Right lobe of liver (tissue), 6 donors: ENCODE measurements around the gene PADI2. TPM values are rescaled to one million over a fixed set of nuclear protein-coding genes. Genes with fewer than 3 reads are reported as not detected.
"Not testable (repeated sequence)": the region's sequence is repeated elsewhere in the genome, so short reads cannot be mapped to it uniquely, and the experiment has no call there.

Experiments used
- ATAC-seq, 4 donors: fragments of 200-7000 bp; cut with Tn5 transposase; one replicate each; pipeline ENCODE4 v1.9.1; 2020; ENCODE audit warnings: mild to moderate bottlenecking in 4 of 4, moderate library complexity in 4 of 4
- DNase-seq, 3 donors: peaks; one replicate each; pipeline ENCODE4 v3.0.0-alpha.2; 2020
- H3K27ac ChIP-seq, 3 donors: fragments of 200-600 bp; one replicate each; pipeline ENCODE4 v1.8.0; 2022
- H3K27me3 ChIP-seq, 2 donors: fragments of 200-600 bp; one replicate each; pipeline ENCODE4 v1.8.0; 2022
- H3K36me3 ChIP-seq, 4 donors: fragments of 200-600 bp; sonication (generic) in 1 of 4; one replicate each; pipeline versions ENCODE4 v1.5.1 to v1.8.0; 2017 to 2022; ENCODE audit warnings: control low read depth in 1 of 4
- H3K4me1 ChIP-seq, 4 donors: fragments of 200-600 bp; sonication (generic) in 1 of 4; one replicate each; pipeline versions ENCODE4 v1.5.1 to v1.8.0; 2017 to 2022; ENCODE audit warnings: control low read depth in 1 of 4
- H3K4me3 ChIP-seq, 3 donors: fragments of 200-600 bp; one replicate each; pipeline ENCODE4 v1.8.0; 2022
- H3K9me3 ChIP-seq, 4 donors: fragments of 200-600 bp; sonication (generic) in 1 of 4; one replicate each; pipeline versions ENCODE4 v1.5.1 to v1.8.0; 2017 to 2022; ENCODE audit warnings: control low read depth in 1 of 4
- POLR2A ChIP-seq: fragments of 450-650 bp; IDR thresholded peaks from one replicate; pipeline ENCODE4 v1.6.1; 2017; ENCODE audit warnings: antibody characterized with exemption, mild to moderate bottlenecking
- WGBS: methylation state at CpG from one replicate; pipeline ENCODE4 v1.1.6; 2018; ENCODE audit warnings: low coverage, low lambda C conversion rate; ENCODE audit not compliant: insufficient coverage; ENCODE audit errors: missing lambda C conversion rate; 5-methylcytosine and 5-hydroxymethylcytosine counted together
- intact Hi-C, 2 donors: fragments of 100-400 bp; cut with DNase I; formaldehyde crosslinking; loops; one replicate each; pipeline versions ENCODE4 v1.11.2 to v1.14.1; 2022
- total RNA-seq, 6 experiments: library from RNA; depleted of rRNA in 2 of 6; stranded (reverse); fragments of >200 nt in 2 of 6; fragmentation: NEBNext Ultra II Directional in 3 of 6; extraction: Animal tissue kit (Norgen Biotek cat#: 25700) in 3 of 6; gene quantifications; one replicate each; pipeline versions ENCODE4 v1.1.0 to v1.2.4, GENCODE V29; 2016 to 2023
- TF ChIP-seq, protein P1 (sequence below), 4 donors: fragments of 200-600 bp in 3 of 4; fragments of 450-650 bp in 1 of 4; IDR thresholded peaks; one replicate each; pipeline versions ENCODE4 v1.5.1 to v1.8.0; 2016 to 2022; ENCODE audit warnings: antibody characterized with exemption in 4 of 4, mild to moderate bottlenecking in 2 of 4
- donor health status: DM: no; HTN: yes; CAD: no.
- donor health status: DM: no; HTN: no; CAD: no.
- donor health status: DM: no; HTN: no; CAD: no.
- donor health status: DM: no; HTN: yes; CAD: no.
- donor health status: DM: no; HTN: yes; CAD: no.

PADI2 gene
- total RNA-seq, 6 experiments from 2014 or later: 0.20 to 1.4 (median 0.78) TPM

DNA sequence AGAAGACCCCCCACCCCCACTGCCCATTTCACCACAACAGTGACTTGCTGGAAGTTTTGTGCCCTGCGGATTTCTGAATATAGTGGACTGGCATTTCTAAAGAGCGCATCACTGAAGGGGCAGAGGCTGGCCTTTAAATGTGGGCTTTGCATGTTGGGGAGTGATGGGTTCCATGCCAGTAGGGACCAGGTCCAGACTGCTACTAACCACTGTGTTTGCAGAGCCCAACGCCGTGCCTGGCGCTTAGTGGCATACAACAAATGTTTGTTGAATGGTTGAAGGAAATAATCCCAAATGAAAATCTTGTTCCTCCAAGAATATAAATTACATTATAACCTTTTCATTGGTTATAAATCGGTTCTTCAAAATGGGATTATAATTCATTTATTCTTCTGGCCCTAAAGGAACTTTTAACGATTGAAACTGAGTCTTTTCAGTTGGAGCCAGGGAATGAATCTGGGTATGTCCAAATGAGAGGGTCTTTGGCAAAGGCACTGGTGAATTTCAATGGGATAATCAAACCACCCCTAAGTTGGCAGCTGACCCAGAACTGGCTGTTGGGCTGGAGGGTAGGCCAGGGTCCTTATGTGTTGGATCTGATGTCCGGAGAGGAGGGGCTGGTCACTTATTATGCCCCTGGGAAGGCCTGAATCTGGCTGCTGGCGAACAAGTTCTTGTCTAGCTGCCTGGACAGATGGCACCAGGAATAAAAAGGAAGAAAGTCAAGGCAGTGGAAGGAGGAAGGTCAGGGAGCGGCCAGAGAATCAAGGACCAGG, 51.6 kb downstream of the PADI2 start:
- H3K4me3 ChIP-seq: no peak overlapping the region
- 69% methylated on average over 8 of the region's 10 CpGs for WGBS
- TF ChIP-seq, protein P1, sequence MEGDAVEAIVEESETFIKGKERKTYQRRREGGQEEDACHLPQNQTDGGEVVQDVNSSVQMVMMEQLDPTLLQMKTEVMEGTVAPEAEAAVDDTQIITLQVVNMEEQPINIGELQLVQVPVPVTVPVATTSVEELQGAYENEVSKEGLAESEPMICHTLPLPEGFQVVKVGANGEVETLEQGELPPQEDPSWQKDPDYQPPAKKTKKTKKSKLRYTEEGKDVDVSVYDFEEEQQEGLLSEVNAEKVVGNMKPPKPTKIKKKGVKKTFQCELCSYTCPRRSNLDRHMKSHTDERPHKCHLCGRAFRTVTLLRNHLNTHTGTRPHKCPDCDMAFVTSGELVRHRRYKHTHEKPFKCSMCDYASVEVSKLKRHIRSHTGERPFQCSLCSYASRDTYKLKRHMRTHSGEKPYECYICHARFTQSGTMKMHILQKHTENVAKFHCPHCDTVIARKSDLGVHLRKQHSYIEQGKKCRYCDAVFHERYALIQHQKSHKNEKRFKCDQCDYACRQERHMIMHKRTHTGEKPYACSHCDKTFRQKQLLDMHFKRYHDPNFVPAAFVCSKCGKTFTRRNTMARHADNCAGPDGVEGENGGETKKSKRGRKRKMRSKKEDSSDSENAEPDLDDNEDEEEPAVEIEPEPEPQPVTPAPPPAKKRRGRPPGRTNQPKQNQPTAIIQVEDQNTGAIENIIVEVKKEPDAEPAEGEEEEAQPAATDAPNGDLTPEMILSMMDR (IDR thresholded peaks at IDR 0.05): no peak
- TF ChIP-seq POLR2A: no peak
- no peaks in the 10 kb centered on the region for H3K36me3 ChIP-seq
- H3K4me1 ChIP-seq: peaks cover 0 to 13% (median 5%) of the 10 kb centered on the region in 4 donors
- H3K9me3 ChIP-seq: no peaks in the 10 kb centered on the region
- H3K27me3 ChIP-seq: no peaks in the 10 kb centered on the region
- intact Hi-C loops: no loop called here
- H3K27ac ChIP-seq: no peak overlapping the region
- no peak for ATAC-seq
- DNase-seq: no peak

DNA sequence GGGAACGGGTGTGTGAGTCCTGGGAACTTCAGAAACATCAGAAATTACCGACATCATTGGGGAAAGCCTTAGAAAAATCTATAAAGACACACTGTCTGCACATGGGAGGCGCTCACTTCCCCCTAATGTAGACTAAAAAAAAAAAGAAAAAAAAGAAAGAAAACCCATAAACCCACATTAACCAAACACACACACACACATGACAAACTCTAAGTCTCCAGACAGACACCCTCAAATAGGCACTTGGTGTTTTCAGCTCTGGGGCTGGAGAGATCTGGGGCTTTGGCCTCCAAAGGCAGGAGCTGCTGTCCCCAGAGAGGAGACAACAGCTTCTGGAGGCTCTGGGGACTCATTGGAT, 52.2 kb downstream of the PADI2 start:
- TF ChIP-seq, protein P1 (IDR thresholded peaks at IDR 0.05): no peak
- no peak for TF ChIP-seq POLR2A
- ATAC-seq: no peak
- H3K4me1 ChIP-seq: peaks cover 0 to 13% (median 5%) of the 10 kb centered on the region in 4 donors
- intact Hi-C loops: no loop called here
- H3K27me3 ChIP-seq: no peaks in the 10 kb centered on the region
- no peaks in the 10 kb centered on the region for H3K36me3 ChIP-seq
- no peak for DNase-seq
- H3K9me3 ChIP-seq: no peaks in the 10 kb centered on the region
- H3K4me3 ChIP-seq: no peak overlapping the region
- WGBS: 57% methylated on average over 3 of the region's 3 CpGs
- no peak overlapping the region for H3K27ac ChIP-seq

DNA sequence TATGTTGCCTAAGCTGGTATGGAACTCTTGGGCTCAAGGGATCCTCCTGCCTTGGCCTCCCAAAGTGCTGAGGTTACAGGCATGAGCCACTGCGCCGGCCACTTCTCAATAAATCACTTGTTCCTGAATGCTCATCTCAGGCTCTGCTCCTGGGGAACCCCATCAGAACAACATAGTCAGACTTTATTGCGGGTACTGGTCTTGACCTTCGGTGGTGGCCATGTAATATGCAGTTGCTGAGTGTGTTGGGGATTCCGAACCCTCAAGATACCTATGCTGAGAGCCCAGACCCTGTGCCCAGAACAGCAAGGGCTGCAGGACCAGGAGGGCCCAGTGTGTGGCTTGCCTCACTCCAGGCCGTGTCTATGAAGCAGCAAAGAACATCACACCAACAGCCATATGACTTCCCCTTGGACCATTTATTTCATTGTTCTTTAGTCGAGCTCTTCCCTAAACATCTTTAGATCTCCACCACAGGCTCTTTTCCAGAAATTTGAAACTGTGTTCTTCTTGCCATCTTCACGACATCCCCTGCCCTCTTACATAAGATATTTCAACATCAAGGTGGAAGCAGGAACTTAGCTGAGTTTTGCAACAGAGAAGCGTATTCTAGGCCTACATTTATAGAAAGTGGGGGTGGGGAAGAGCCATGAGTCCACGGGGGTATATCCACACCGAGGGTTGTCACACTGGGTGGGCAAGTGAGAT, 52.7 kb downstream of the PADI2 start:
- peaks cover 0 to 13% (median 5%) of the 10 kb centered on the region in 4 donors for H3K4me1 ChIP-seq
- intact Hi-C loops: no loop called here
- no peak overlapping the region for H3K4me3 ChIP-seq
- no peak for DNase-seq
- TF ChIP-seq, protein P1 (IDR thresholded peaks at IDR 0.05): no peak
- TF ChIP-seq POLR2A: no peak
- no peaks in the 10 kb centered on the region for H3K27me3 ChIP-seq
- ATAC-seq: no peak
- H3K9me3 ChIP-seq: no peaks in the 10 kb centered on the region
- WGBS: 57% methylated on average over 10 of the region's 11 CpGs
- H3K27ac ChIP-seq: no peak overlapping the region
- H3K36me3 ChIP-seq: no peaks in the 10 kb centered on the region

- WGBS: 55% methylated on average over 6 of the region's 7 CpGs
- no peak for ATAC-seq
- Histone ChIP-seq H3K9me3 (no peaks in the 10 kb centered on the region), H3K4me3 (no peak overlapping the region), H3K27me3 (no peaks in the 10 kb centered on the region), H3K4me1 (peaks cover 0 to 13% (median 5%) of the 10 kb centered on the region in 4 donors), H3K36me3 (no peaks in the 10 kb centered on the region), H3K27ac (no peak overlapping the region)
- DNase-seq: no peak
- TF ChIP-seq, protein P1 (IDR thresholded peaks at IDR 0.05): no peak
- TF ChIP-seq POLR2A: no peak
- intact Hi-C loops: no loop called here
These were observed 53.6 kb downstream of the PADI2 start for GRCh38 chr1:17065666-17066065.

- H3K27me3 ChIP-seq, H3K4me3 ChIP-seq, H3K9me3 ChIP-seq, ATAC-seq, H3K36me3 ChIP-seq, H3K27ac ChIP-seq, DNase-seq: not testable (repeated sequence)
- H3K4me1 ChIP-seq: peaks cover 0 to 13% (median 5%) of the 10 kb centered on the region in 4 donors
- intact Hi-C loops: loop anchor here in 1 of 2 donors (5.0 kb wide), 2 partner anchors 65 to 175 kb away; no protein-coding TSS in a partner anchor
- 76% methylated on average over 5 of the region's 7 CpGs for WGBS
These were observed 56.5 kb downstream of the PADI2 start for GRCh38 chr1:17062751-17063150.
